Thyroid gland (tissue), 4 donors: ENCODE results near the gene ZNF473.
"Not testable (repeated sequence)": the region's sequence is repeated elsewhere in the genome, so short reads cannot be mapped to it uniquely, and the experiment has no call there.

Experiments
- CTCF ChIP-seq, 6 experiments: fragments of 200-600 bp in 3 of 6; fragments of 450-650 bp in 3 of 6; sonication (generic) in 3 of 6; IDR thresholded peaks; one replicate each; pipeline ENCODE4 v1.5.1; 2016 to 2019; ENCODE audit warnings: antibody characterized with exemption in 6 of 6, mild to moderate bottlenecking in 2 of 6, inconsistent platforms in 1 of 6, moderate library complexity in 1 of 6
- POLR2A ChIP-seq, 2 donors: fragments of 450-650 bp; IDR thresholded peaks; one replicate each; pipeline ENCODE4 v1.6.1; 2017; ENCODE audit warnings: antibody characterized with exemption in 2 of 2, mild to moderate bottlenecking in 2 of 2, moderate library complexity in 1 of 2

DNA sequence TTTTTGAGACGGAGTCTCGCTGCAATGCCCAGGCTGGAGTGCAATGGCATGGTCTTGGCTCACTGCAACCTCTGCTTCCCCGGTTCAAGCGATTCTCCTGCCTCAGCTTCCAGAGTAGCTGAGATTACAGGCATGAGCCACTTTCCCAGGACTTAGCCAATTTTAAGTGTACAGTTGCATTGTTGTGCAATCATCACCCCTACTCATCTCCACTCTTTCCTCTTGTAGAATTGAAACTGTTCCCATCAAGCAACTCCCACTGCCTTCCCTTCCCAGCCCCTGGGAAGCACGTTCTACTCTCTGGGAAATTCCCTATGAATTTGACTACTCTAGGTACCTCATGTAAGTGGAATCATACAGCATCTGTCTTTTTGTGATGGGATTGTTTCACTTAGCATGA, 53.2 kb downstream of the ZNF473 start:
- not testable (repeated sequence) for TF ChIP-seq POLR2A, CTCF (IDR thresholded peaks at IDR 0.05)
